ENCODE data around the gene COPS9. TPM values are rescaled to one million over a fixed set of nuclear protein-coding genes. Genes with fewer than 3 reads are reported as not detected.

The COPS9 gene
- total and polyA plus RNA-seq, 2 experiments from 2014 or later: 91.7 to 629 TPM

DNA sequence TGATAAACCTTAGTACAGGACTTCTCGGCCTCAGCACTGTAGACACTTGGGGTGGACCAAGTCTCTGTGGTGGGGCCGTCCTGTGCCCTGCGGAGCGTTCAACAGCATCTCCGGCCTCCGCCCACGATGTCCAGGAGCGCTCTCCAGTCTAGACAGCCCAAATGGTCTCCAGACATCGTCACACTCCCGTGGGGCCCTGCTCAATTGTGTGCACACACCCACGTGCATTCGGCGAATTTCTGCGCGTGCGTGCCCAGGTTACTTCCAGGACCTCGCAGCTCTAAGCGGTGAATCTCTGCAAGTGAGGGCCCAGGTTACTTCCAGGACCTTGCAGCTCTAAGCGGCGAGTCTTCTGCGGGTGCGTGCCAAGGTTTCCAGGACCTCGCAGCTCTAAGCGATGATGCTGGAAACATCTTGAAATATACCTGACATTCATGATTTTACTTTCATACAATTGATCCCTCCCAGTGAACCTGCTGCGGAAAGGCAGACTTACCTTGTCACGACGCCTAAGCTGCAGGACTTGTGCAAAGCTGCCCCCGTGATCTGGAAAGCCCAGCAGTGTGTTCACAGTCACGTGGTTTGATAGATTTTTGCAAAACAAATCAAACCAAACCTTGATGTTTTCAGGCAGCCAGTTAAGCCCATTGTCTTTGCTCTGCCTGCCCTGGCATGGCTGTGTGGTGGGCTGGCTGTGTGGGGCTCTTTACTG, 20.5 kb upstream of the COPS9 start (continued):
- no peak for TF ChIP-seq ZNF331 (CRISPR knock-in tag; IDR thresholded peaks at IDR 0.05; ENCODE audit: low read depth)
- no peak for TF ChIP-seq CREB1 (CRISPR knock-in tag; IDR thresholded peaks at IDR 0.05; ENCODE audit: low read depth)
- TF ChIP-seq, protein P1, sequence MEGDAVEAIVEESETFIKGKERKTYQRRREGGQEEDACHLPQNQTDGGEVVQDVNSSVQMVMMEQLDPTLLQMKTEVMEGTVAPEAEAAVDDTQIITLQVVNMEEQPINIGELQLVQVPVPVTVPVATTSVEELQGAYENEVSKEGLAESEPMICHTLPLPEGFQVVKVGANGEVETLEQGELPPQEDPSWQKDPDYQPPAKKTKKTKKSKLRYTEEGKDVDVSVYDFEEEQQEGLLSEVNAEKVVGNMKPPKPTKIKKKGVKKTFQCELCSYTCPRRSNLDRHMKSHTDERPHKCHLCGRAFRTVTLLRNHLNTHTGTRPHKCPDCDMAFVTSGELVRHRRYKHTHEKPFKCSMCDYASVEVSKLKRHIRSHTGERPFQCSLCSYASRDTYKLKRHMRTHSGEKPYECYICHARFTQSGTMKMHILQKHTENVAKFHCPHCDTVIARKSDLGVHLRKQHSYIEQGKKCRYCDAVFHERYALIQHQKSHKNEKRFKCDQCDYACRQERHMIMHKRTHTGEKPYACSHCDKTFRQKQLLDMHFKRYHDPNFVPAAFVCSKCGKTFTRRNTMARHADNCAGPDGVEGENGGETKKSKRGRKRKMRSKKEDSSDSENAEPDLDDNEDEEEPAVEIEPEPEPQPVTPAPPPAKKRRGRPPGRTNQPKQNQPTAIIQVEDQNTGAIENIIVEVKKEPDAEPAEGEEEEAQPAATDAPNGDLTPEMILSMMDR (conservative IDR thresholded peaks at IDR 0.05; ENCODE audit: low read depth in 2 of 2): no peak
- TF ChIP-seq POLR2AphosphoS5 (IDR thresholded peaks at IDR 0.05; ENCODE audit: low read depth): no peak
- TF ChIP-seq, protein P2, sequence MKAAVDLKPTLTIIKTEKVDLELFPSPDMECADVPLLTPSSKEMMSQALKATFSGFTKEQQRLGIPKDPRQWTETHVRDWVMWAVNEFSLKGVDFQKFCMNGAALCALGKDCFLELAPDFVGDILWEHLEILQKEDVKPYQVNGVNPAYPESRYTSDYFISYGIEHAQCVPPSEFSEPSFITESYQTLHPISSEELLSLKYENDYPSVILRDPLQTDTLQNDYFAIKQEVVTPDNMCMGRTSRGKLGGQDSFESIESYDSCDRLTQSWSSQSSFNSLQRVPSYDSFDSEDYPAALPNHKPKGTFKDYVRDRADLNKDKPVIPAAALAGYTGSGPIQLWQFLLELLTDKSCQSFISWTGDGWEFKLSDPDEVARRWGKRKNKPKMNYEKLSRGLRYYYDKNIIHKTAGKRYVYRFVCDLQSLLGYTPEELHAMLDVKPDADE (IDR thresholded peaks at IDR 0.05): no peak
- TF ChIP-seq EZH2 (IDR thresholded peaks at IDR 0.05; ENCODE audit: low read depth, unreplicated experiment): no peak
- TF ChIP-seq STAT1 (IDR thresholded peaks at IDR 0.05; ENCODE audit: unreplicated experiment): no peak
- TF ChIP-seq, protein P3, sequence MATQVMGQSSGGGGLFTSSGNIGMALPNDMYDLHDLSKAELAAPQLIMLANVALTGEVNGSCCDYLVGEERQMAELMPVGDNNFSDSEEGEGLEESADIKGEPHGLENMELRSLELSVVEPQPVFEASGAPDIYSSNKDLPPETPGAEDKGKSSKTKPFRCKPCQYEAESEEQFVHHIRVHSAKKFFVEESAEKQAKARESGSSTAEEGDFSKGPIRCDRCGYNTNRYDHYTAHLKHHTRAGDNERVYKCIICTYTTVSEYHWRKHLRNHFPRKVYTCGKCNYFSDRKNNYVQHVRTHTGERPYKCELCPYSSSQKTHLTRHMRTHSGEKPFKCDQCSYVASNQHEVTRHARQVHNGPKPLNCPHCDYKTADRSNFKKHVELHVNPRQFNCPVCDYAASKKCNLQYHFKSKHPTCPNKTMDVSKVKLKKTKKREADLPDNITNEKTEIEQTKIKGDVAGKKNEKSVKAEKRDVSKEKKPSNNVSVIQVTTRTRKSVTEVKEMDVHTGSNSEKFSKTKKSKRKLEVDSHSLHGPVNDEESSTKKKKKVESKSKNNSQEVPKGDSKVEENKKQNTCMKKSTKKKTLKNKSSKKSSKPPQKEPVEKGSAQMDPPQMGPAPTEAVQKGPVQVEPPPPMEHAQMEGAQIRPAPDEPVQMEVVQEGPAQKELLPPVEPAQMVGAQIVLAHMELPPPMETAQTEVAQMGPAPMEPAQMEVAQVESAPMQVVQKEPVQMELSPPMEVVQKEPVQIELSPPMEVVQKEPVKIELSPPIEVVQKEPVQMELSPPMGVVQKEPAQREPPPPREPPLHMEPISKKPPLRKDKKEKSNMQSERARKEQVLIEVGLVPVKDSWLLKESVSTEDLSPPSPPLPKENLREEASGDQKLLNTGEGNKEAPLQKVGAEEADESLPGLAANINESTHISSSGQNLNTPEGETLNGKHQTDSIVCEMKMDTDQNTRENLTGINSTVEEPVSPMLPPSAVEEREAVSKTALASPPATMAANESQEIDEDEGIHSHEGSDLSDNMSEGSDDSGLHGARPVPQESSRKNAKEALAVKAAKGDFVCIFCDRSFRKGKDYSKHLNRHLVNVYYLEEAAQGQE (IDR thresholded peaks at IDR 0.05; ENCODE audit: unreplicated experiment): no peak
- TF ChIP-seq EZH2phosphoT487 (IDR thresholded peaks at IDR 0.05; ENCODE audit: unreplicated experiment): no peak
- TF ChIP-seq ZNF114 (CRISPR knock-in tag; IDR thresholded peaks at IDR 0.05): no peak

DNA sequence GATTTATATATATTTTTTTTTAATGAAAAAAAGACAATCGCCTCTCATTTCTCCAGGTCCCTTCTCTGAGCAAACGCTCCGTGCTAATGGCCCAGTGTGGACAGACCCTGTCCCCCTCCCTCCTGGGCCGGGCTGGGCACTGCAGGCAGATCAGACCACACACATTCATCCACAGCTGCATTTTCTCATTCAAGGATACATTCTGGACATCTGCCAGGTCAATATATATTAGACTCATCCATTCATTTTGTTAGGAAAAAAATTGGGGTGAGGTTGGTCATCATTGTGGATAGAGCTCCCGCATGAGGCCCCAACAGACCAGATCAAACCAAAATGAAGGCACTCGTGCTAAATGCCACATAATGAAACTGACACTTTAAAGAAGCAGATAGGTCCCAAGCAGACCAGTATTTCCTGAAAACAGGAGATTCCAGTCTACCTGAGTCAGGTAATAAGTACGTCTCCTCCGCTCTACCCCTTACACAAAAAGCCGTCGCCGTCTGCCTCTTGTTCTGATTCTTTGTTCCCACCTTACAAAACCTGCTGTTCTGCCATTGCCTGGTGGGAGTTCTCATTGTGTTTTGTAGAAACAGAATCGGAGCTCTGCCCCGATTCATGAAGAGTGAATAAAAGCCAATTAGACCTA, 19.8 kb upstream of the COPS9 start:
- Histone ChIP-seq H3K27ac (ENCODE audit: low read depth) (no peak overlapping the region), H2AFZ (0 out of 2 replicates have a peak overlapping the region, but pooled peaks have one; percentile 47), H3K4me2 (no peak overlapping the region), H3K4me1 (ENCODE audit: insufficient read depth) (no peaks in the 10 kb centered on the region), H3K79me2 (replicated peaks; ENCODE audit: insufficient read depth) (no peaks in the 10 kb centered on the region), H3F3A (replicated peaks; ENCODE audit: low read depth) (no peaks in the 10 kb centered on the region), H3K9me2 (ENCODE audit: insufficient read depth) (no peaks in the 10 kb centered on the region), H3K27me3 (ENCODE audit: insufficient read depth) (no peaks in the 10 kb centered on the region), H3K4me3 (no peak overlapping the region), H3K36me3 (ENCODE audit: insufficient read depth) (no peaks in the 10 kb centered on the region), H4K20me1 (replicated peaks; ENCODE audit: insufficient read depth) (no peaks in the 10 kb centered on the region)
- Mint-ChIP-seq H3K36me3 (ENCODE audit: low read depth) (no peaks in the 10 kb centered on the region), H3K9me3 (no peaks in the 10 kb centered on the region), H3K4me3 (no peak overlapping the region), H3K27ac (no peak overlapping the region), H3K27me3 (ENCODE audit: insufficient read depth, low read depth, poor library complexity) (peaks cover 8% of the 10 kb centered on the region), H3K4me1 (peaks cover 9% of the 10 kb centered on the region; the same call in 2 of the 3 replicates)
- ATAC-seq (no peak), DNase-seq (ENCODE audit: low spot score) (no peak)
- no peak for TF ChIP-seq STAT1 (IDR thresholded peaks at IDR 0.05; ENCODE audit: unreplicated experiment)
- no peak for TF ChIP-seq POLR2AphosphoS5 (IDR thresholded peaks at IDR 0.05; ENCODE audit: low read depth)
- TF ChIP-seq EZH2 (IDR thresholded peaks at IDR 0.05; ENCODE audit: low read depth, unreplicated experiment): no peak
- TF ChIP-seq, protein P3 (IDR thresholded peaks at IDR 0.05; ENCODE audit: unreplicated experiment): no peak

All from GM23338 (cell line).